Measurements from ENCODE around the gene GARNL3.

GRCh38 chr9:127419348-127419747 is 154.8 kb downstream of the GARNL3 start:
- no peak for TF ChIP-seq POLR2AphosphoS5 (IDR thresholded peaks at IDR 0.05)
- no peak for TF ChIP-seq CTCF (IDR thresholded peaks at IDR 0.05)
- TF ChIP-seq POLR2A (IDR thresholded peaks at IDR 0.05), result no peak

All from breast epithelium (tissue), 3 donors.